Fibroblast of skin of right biceps (primary cell): ENCODE results near the gene TNP2.

Experiments used
- DNase-seq: peaks from one replicate; pipeline ENCODE4 v3.0.0-alpha.2; 2013

The TNP2 gene

DNA sequence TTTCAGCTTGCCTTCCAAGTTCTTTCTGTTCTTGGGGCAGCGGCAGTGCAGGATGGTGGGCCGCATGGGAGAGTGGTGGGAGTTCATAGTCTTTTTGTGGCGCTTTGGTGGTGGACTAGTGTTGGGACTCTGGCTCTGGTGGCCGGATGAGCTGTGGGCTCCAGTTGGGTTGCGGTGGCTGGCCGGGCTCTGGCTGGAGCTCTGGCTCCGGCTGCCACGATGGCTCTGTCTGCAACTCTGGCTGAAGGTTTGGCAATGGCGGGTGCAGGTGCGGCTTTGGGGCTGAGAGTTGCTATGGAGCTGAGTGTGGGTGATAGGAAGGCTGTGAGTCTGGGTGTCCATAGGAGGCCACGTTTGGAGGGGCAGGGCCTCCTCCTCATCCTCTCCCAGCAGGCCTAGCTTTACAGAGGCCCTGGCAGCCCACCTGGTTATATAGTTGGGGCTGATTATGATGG lies at the start of gene TNP2:
Gene TNP2 (minus strand): TSS at position 405 of the 455 bp plus-strand sequence. CDS start 63 bp downstream, at position 342.
- DNase-seq = no peak

DNA sequence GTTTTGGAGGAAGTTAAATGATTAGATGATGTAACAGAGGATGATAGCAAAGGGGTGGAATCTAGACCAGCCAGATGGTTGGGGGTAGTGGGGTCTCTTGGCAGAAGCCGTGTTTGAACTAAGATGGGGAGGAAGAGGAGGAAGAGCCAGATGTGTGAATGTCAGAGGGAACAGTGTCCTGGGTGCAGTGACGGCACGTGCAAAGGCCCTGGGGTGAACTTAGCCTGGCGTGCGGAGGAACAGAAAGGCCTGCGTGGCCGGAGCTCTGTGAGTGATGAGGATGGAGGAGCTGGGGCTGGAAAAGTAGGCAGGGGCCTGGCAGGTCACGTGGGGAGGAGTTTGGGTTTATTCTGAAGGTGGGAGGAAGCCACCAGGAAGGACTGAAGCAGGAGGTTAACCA lies 49.7 kb upstream of the TNP2 start:
- DNase-seq = no peak

DNA sequence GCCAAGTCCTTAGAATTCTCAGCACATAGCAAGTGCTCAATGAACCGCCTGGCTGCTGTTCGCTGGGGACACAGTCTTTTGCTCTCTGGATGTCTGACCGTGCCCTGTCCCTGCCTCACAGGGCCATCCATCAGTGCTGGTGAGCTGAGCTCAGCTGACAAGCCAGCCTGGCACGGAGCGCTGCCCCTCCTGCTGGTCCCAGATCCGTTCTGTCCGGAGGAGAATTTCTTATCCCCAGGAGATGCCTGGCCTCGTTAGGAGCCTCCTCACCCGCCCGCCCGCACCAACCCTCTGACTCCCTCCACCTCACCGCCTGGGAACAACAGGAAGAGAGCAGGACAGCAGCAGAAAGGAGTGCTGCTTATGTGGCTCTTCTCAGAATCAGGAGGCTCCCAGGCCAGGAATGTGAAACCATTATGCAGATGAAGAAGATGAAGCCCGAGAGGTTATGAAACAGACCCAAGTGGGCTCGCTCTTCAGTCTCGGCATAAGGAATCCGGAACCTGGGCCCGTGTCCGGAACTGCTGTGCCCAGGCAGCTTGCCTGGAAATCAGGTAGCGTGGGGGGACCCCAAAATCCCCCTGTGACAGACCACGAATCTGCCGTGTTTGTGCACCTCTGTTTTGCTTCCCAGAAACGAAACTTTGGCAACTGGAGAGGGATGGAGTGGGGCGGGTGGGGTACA lies 47.3 kb upstream of the TNP2 start:
- peak; percentile 43 for DNase-seq

DNA sequence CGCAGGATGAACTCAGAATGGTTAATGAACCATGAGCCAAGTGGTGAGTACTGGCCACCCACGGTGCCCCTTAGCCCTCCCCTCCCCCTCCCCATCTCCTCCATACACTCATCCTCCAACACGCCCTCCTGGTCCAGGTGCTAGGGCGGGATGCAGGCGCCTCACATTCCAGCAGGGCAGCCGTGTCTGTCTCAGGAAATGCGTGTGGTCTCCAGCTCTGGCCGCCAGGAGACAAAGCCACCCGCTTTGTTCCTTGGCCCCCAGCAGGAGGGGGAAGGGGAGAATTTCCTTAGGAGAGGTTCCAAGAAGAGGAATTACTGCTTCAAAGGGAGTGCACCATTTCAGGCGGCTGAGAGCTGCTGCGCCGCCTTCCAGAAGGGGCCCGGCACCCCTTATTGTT lies 46.4 kb upstream of the TNP2 start:
- peak; percentile 91 for DNase-seq

DNA sequence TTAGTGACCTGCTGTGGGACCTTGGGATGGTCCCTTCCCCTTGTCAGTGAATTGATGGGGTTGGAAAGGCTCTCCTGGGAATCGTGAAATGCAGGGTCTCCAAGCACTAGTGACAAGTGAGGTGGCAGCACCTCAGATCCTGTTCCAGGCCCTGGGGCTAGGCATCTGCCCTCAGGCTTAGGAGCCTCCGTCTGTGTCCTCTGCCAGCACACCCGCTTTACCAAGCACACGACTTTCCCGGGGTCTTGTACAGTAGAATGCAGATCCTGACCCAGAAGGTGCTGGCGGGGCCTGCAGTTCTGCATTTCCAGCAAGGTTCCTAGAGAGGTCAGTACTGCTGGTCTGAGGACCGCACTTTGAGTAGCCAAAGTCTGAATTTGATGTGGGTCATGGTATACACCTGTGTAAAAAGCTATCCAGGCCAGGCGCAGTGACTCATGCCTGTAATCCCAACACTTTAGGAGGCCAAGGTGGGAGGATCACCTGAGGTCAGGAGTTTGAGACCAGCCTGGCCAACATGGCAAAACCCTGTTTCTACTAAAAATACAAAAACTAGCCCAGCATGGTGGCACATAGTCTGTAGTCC lies 45.3 kb upstream of the TNP2 start:
- no peak for DNase-seq

DNA sequence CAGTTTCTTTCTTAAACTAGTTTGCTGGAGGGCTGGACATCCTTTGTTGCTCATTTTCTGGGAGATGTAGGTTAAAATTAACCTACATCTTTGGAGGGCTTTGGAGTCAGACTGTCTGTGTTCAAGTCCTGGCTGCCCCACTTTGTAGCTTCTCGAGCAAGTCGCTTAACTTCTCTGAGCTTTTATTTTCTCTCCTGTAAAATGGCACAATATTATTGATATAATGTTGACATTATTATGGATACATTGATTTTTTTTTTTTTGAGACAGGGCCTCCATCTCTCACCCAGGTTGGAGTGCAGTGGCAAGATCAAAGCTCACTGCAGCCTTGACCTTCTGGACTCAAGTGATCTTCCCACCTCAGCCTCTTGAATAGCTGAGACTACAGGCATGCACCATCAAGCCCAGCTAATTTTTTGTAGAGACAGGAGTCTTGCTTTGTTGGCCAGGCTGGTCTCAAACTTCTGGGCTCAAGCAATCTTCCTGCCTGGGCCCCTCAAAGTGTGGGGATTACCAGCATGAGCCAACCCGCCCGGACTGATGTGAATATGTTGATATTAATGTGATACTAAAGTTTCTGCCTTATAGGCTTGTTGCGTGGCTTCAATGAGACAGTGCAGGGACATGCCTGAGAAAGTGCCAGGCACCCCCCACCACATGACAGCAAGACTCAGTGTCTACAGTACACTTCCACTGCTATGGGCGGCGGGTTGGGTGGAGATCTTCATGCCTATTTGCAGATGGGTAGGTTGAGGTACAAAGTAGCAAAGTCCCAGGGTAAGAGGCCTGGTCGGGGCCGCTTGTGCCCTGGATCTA lies 44.6 kb upstream of the TNP2 start:
- DNase-seq = no peak

DNA sequence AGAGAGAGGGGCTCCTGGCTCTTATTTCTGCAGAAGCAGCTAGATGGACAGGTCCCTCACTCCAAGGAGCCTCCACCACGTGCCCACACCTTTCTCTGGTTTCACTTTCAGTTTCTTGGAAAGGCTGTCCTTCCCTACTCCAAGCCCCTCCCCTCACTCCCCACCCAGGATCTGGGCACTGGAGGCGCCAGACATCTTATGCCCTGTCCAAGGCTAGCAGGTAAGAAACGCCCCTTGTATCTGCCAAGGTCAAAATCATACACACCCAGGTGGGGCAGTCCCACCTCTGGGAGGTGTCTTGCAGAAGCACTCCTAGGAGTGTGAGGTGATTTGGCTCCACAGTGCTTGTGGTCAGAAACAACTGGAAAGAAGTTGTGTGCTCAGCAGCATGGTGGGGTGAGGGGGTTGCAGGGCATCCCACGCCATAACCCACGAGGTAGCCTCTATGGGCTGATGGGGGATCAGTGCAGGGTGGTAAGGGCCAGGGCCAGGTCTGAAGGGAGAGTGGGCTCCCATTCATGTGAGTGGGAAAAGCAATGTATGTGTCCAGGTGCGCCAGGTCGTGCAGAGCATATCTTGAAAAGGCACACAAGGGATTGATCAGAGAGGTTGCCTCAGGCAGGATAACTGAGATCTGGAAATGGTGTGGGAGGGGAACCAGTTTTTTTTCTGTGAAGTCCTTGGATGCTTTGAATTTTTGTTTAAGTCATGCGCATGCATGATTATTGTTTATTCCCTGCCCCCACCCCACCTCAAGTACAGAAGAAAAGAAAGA lies 43.8 kb upstream of the TNP2 start:
- DNase-seq = peak; percentile 77

DNA sequence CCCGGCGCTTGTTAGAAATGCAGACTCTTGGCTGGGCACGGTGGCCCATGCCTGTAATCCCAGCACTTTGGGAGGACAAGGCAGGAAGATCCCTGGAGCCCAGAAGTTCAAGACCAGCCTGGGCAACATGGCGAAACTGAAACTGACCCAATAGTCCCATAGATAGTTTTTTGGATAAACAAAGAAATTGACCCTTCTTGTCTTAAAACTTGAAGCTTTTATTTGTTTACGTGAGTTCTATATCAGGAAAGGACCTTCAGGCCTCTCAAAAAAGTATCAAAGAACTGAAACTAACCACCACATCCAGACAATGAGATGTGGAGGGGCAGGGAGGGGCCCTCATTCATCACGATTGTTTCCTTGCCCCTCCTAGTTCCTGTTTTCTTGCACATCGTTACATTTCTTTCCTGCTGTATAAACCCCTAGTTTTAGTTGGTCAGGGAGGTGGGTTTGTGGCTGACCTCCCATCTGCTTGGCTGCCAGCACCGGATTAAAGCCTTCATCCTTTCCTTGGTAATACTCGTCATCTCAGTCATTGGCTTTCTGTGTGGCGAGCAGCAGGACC lies 42.0 kb upstream of the TNP2 start:
- no peak for DNase-seq

DNA sequence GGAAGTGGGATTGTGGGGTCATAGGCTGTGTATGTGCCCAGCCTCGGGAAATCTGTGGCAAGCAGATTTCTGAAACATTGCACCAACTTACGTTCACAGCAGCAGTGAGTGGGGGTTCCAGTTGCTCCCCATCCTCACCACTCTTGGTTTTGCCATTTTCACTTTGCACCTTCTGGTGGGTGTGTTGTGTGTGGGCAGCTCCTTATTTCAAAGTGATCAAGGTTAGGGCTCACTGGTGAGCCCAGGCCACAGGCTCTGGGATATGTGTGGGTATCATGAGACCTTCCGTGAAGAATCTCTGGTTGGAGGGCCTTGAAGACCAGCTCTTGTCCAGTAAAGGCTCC lies 41.5 kb upstream of the TNP2 start:
- no peak for DNase-seq

DNA sequence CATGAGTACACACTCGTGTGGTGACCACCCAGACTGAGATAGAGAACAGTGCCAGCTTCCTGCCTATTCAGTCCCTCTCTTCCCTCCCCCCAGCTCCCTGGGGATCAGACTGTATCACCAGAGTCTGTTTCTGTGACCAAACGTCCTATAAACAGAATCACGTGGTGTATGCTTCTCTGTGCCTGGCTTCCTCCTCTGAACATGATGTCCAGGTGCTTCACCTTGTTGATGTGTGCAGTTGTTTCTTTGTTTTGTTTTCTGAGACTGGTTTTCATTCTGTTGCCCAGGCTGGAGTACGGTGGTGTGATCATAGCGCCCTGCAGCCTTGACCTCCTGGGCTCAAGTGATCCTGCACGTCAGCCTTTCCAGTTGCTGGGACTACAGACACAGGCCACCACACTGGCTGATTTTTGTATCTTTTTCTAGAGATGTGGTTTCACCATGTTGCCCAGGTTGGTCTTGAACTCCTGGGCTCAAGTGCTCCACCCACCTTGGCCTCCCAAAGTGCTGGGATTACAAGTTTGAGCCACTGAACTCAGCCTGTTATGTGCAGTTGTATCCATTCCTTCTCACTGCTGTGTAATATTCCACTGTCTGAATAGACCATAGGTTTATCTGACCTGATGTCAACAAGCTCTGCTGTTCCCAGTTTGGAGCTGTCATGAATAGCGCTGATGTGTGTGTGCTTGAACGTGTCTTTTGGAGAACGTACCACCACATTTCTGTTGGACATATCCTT lies 40.9 kb upstream of the TNP2 start:
- peak; percentile 53 for DNase-seq

DNA sequence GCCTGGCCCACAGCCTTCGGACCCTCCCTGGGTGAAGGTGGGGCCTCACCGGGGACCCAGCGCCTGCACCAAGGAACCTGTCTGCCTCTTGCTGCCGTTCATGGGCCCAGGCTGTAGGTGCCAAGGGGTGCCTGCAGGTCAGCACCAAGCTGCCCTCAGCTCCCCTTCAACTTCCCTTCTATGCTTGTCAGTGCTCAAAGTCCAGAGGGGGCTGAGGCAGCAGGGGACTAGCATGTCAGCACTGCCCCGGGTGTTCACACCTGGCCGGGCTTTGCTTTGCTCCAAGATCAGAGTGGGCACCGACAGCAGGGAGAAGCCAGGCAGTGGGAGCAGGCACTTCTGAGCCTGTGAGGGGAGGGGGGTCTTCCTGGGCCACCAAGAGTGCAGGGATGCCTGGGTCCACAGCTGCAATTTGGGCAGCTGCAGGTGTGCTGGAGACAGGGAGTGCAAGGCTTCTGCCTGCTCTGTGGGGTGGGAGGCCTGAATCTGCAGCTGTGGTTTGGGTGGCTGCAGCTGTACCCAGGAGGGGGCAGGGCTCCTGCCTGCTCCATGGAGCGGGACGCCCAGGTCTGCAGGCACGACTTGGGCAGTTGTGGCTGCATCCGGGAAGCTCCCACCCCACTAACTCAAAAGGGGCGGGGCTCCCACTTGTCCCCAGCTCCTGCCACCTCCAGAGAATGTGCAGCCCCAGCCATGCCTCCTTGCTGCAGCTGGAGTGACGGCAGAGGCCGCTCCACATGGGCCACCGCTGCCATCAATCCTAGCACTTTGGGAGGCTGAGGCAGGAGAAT lies 39.6 kb upstream of the TNP2 start:
- no peak for DNase-seq

DNA sequence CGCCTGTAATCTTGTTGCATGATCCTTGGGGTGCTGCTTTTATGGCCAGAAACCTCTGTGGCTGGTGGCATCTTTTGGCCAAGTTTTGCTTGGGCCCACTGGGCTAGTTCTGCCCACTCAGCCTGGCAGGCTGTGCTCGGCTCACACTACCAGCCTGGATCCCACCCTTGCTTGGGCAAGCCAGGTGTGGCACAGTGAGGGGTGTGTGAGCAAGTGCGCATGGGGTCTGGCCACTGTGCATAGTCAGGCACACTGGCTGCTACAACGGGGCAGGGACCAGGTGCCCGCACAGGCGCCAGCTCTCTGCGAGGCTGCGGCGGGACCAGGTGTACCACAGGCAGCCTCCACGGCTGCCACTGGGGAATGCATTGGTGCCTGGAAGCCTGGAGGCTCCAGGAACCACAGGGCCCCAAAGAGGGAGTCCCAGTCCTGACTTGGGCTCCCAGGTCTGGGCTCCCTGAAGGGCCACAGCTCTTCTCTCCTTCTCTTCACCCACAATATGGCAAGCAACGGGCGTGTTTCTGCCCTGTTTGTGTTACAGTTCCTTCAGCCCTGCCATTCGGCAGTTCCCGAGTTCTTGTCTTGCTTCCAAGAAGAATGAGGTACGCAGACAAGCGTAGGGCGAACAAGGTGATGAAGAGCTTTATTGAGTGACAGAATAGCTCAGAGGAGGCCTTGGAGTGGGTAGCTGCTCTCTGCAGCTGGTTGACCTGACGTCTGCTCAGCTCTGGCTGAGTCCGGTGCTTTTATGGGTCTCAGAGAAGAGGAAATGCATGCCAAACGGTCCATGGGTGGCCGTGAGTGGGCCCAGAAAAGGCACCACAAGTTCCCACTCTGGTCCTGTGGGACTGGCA lies 38.7 kb upstream of the TNP2 start:
- no peak for DNase-seq

DNA sequence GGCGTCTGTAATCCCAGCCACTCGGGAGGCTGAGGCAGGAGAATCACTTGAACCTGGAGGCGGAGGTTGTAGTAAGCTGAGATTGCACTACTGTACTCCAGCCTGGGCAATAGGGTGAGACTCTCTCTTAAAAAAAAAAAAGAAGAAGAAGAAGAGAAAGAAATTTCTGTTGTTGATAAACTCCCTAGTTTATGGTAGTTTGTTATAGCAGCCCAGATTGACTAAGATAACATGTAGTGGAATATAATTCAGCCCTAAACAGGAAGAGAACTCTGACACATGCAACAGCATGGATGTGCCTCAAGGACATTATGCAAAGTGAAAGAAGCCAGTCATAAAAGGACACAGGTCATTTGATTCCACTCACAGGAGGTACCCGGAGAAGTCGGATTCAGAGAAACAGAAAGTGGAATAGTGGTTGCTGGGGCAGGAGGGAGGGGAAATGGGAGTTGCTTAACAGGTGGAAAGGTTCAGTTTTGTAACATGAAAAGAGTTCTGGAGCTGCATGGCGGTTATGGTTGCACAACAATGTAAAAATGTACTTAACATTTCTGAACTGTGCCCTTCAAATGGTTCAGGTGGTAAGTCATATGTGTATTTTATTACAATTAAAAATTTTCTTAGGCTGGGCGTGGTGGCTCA lies 38.0 kb upstream of the TNP2 start:
- no peak for DNase-seq

DNA sequence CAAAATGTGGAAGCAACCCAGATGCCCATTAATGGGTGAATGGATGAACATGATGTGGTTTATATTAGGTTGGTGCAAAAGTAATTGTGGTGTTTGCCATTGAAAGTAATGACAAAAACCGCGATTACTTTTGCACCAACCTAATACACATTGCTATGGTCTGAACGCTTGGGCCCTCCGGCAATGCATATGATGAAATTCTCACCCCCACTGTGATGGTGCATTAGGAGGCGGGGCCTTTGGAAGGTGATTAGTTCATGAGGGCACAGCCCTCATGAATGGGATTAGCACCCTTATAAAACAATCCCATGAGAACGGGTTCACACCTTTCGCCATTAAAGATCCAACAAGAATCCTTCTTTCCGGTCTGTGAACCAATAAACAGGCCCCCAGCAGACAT lies 37.3 kb upstream of the TNP2 start:
- DNase-seq = no peak

DNA sequence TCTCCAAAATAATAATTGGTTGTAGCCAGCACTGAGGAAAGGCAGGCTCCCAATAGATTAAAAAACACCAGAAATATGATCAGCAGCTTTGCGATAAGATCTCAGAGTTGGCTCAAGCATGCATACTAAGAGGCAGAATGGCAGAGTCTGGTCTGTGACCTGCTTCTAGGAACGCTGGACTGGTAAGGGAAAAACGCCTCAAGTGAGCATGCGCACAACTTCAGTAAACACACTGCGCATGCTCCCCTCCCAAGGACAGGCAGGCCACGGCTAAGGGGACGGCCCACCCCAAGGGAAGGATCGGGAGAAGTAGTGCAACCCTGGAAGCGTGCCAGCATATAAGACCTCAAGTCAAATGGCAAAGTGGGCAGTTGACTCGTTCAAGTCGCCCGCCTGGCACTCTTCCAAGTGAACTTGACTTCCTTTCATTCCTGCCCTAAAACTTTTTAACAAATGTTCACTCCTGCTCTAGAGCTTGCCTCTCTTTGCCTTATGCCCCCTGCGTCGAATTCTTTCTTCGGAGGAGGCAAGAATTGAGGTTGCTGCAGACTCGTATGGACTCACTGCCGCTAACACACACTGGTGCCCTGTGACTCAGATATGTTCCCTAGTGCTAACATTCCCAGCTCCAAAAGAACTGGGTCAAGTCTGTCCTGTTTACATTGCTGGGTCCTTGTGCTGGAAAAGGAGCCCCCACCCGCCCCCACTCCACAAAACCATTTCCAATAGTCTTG lies 34.4 kb upstream of the TNP2 start:
- no peak for DNase-seq

DNA sequence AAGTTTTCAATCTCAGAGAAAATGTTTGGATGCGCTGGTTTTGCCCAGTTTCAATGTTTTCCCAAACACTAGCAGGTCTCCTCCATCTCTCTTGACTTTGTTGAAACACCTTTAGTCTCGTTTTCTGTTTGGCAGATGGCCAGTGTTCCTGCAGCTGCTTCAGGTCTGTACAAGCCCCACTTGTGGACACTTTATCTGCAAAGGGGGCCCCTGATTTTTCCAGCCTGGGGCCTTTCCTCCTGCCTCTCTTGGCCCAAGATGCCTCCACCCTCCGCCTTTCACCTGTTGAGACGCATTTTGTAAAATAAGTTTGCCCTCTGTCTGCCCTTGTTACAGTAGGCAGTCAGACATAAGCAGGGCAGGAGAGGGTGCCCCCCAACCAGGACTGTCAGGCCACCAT lies 33.9 kb upstream of the TNP2 start:
- no peak for DNase-seq

DNA sequence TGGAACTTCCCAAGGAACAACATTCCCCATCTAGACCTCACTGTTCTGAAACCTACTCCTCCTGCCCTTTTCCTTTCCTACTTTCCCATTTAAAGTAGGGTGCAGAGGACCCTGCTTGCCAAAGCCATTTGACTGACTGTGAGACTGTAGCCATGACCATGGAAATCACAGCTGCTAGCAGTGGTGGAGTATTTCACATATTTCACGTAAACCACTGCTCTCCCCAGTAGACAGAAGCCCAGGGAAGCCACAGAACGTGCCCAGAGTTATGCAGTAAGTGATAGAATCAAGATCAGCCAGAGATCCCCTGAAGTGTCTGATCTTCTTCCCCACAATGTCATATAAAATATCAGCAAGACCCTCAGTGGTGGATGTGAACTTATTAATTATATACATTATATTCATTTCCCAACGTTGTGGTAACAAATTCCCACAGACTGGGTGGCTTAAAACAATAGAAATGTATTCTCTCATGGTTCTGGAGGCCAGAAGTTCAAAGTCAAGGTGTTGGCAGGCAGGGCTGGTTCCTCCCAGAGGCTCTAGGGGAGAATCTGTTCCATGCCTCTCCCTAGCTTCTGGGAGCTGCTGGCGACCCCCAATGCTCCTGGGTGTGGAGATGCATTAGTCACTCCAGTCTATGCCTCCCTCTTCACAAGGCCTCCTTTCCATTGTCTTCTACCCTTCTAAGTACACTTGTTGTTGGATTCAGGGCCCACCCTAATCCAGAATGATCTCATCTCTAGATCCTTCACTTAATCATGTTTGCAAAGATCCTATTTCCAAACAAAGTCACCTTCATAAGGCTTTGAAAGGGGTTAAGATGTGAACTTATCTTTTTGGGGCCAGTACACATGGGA lies 32.7 kb upstream of the TNP2 start:
- peak; percentile 16 for DNase-seq

DNA sequence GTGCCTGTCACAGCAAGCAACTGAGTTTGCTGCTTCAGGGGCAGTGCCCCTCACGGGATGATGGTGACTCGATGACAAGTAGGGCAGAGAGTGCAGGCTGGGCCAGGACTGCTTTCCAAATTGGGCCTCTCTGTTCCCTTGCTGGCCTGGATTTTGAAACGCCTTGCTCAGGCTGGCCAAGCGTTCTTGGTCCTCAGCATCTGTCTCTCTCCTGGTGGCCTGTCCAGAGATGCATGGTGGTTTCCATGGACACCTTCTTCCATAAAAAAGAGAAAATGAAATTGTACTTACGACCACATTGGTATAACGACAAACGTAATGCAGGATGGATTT lies 31.4 kb upstream of the TNP2 start:
- no peak for DNase-seq
